ENCODE measurements around the gene ASCC3. TPM values are rescaled to one million over a fixed set of nuclear protein-coding genes. Genes with fewer than 3 reads are reported as not detected.

Gene ASCC3
- total RNA-seq, 1 experiment from 2014 or later: 61.8 TPM

- no peak overlapping the region for H3K4me3 ChIP-seq
- no peaks in the 10 kb centered on the region for H3K27me3 ChIP-seq (replicated peaks)
- no peak overlapping the region for H3K27ac ChIP-seq
- H3K9me3 ChIP-seq (replicated peaks): no peaks in the 10 kb centered on the region
- H3K36me3 ChIP-seq: peaks cover 9% of the 10 kb centered on the region
- H3K4me1 ChIP-seq (replicated peaks): peaks cover 5% of the 10 kb centered on the region; the same call in 1 of the 2 replicates
- DNase-seq (ENCODE audit: low read depth in 1 of 2, low spot score in 2 of 2): no peak
These were observed 71.8 kb downstream of the ASCC3 start for GRCh38 chr6:100809346-100809745.

- Histone ChIP-seq H3K27me3 (replicated peaks) (no peaks in the 10 kb centered on the region), H3K36me3 (peaks cover 9% of the 10 kb centered on the region), H3K9me3 (replicated peaks) (no peaks in the 10 kb centered on the region), H3K4me3 (no peak overlapping the region), H3K4me1 (replicated peaks) (peaks cover 5% of the 10 kb centered on the region; the same call in 1 of the 2 replicates), H3K27ac (no peak overlapping the region)
- peak in 1 of 2 experiments; percentile 15 for DNase-seq (ENCODE audit: low read depth in 1 of 2, low spot score in 2 of 2)
These were observed 72.4 kb downstream of the ASCC3 start for GRCh38 chr6:100808638-100809275.

GRCh38 chr6:100806296-100806695 is 74.8 kb downstream of the ASCC3 start:
- peaks cover 9% of the 10 kb centered on the region for H3K36me3 ChIP-seq
- H3K9me3 ChIP-seq (replicated peaks): no peaks in the 10 kb centered on the region
- H3K4me1 ChIP-seq (replicated peaks): peaks cover 5% of the 10 kb centered on the region; the same call in 1 of the 2 replicates
- no peak for DNase-seq (ENCODE audit: low read depth in 1 of 2, low spot score in 2 of 2)
- no peak overlapping the region for H3K4me3 ChIP-seq
- no peaks in the 10 kb centered on the region for H3K27me3 ChIP-seq (replicated peaks)
- H3K27ac ChIP-seq: no peak overlapping the region

GRCh38 chr6:100803264-100804045 is 77.7 kb downstream of the ASCC3 start:
- no peaks in the 10 kb centered on the region for H3K4me1 ChIP-seq (replicated peaks)
- H3K27ac ChIP-seq: no peak overlapping the region
- no peak overlapping the region for H3K4me3 ChIP-seq
- H3K9me3 ChIP-seq (replicated peaks): no peaks in the 10 kb centered on the region
- H3K36me3 ChIP-seq: peaks cover 9% of the 10 kb centered on the region
- no peaks in the 10 kb centered on the region for H3K27me3 ChIP-seq (replicated peaks)
- DNase-seq (ENCODE audit: low read depth in 1 of 2, low spot score in 2 of 2): no peak

- Histone ChIP-seq H3K4me1 (replicated peaks) (no peaks in the 10 kb centered on the region), H3K27ac (no peak overlapping the region), H3K4me3 (no peak overlapping the region), H3K9me3 (replicated peaks) (no peaks in the 10 kb centered on the region), H3K27me3 (replicated peaks) (no peaks in the 10 kb centered on the region), H3K36me3 (peaks cover 19% of the 10 kb centered on the region)
- DNase-seq (ENCODE audit: low read depth in 1 of 2, low spot score in 2 of 2): no peak
These were observed 80.1 kb downstream of the ASCC3 start for GRCh38 chr6:100801036-100801435.

GRCh38 chr6:100796049-100796823 is 84.9 kb downstream of the ASCC3 start:
- no peak for DNase-seq (ENCODE audit: low read depth in 1 of 2, low spot score in 2 of 2)
- no peak overlapping the region for H3K4me3 ChIP-seq
- H3K27ac ChIP-seq: no peak overlapping the region
- H3K9me3 ChIP-seq (replicated peaks): no peaks in the 10 kb centered on the region
- no peaks in the 10 kb centered on the region for H3K27me3 ChIP-seq (replicated peaks)
- no peaks in the 10 kb centered on the region for H3K4me1 ChIP-seq (replicated peaks)
- H3K36me3 ChIP-seq: peaks cover 15% of the 10 kb centered on the region

GRCh38 chr6:100790084-100790483 is 91.0 kb downstream of the ASCC3 start:
- H3K9me3 ChIP-seq (replicated peaks): no peaks in the 10 kb centered on the region
- no peak overlapping the region for H3K27ac ChIP-seq
- no peaks in the 10 kb centered on the region for H3K27me3 ChIP-seq (replicated peaks)
- H3K36me3 ChIP-seq: peaks cover 10% of the 10 kb centered on the region
- no peak overlapping the region for H3K4me3 ChIP-seq
- no peaks in the 10 kb centered on the region for H3K4me1 ChIP-seq (replicated peaks)
- no peak for DNase-seq (ENCODE audit: low read depth in 1 of 2, low spot score in 2 of 2)

- no peaks in the 10 kb centered on the region for H3K27me3 ChIP-seq (replicated peaks)
- DNase-seq (ENCODE audit: low read depth in 1 of 2, low spot score in 2 of 2): no peak
- H3K4me1 ChIP-seq (replicated peaks): no peaks in the 10 kb centered on the region
- peaks cover 4% of the 10 kb centered on the region; the same call in 1 of the 2 replicates for H3K36me3 ChIP-seq
- H3K4me3 ChIP-seq: no peak overlapping the region
- H3K27ac ChIP-seq: no peak overlapping the region
- no peaks in the 10 kb centered on the region for H3K9me3 ChIP-seq (replicated peaks)
These were observed 95.1 kb downstream of the ASCC3 start for GRCh38 chr6:100785982-100786381.

- H3K4me3 ChIP-seq: no peak overlapping the region
- H3K4me1 ChIP-seq (replicated peaks): no peaks in the 10 kb centered on the region
- no peak for DNase-seq (ENCODE audit: low read depth in 1 of 2, low spot score in 2 of 2)
- no peaks in the 10 kb centered on the region for H3K36me3 ChIP-seq
- no peaks in the 10 kb centered on the region for H3K27me3 ChIP-seq (replicated peaks)
- no peaks in the 10 kb centered on the region for H3K9me3 ChIP-seq (replicated peaks)
- H3K27ac ChIP-seq: no peak overlapping the region
These were observed 100.5 kb downstream of the ASCC3 start for GRCh38 chr6:100780648-100781047.

- DNase-seq (ENCODE audit: low read depth in 1 of 2, low spot score in 2 of 2): no peak
These were observed 105.5 kb downstream of the ASCC3 start for GRCh38 chr6:100775667-100776066.

GRCh38 chr6:100774681-100775080 is 106.4 kb downstream of the ASCC3 start:
- DNase-seq (ENCODE audit: low read depth in 1 of 2, low spot score in 2 of 2): no peak
- H3K27ac ChIP-seq: no peak overlapping the region

More at GRCh38 chr6:100775667-100776066, 105.5 kb downstream of the ASCC3 start:
- H3K27me3 ChIP-seq (replicated peaks): no peaks in the 10 kb centered on the region
- H3K27ac ChIP-seq: no peak overlapping the region
- no peaks in the 10 kb centered on the region for H3K9me3 ChIP-seq (replicated peaks)
- no peak overlapping the region for H3K4me3 ChIP-seq
- no peaks in the 10 kb centered on the region for H3K4me1 ChIP-seq (replicated peaks)
- H3K36me3 ChIP-seq: no peaks in the 10 kb centered on the region

GRCh38 chr6:100768816-100769351 is 112.2 kb downstream of the ASCC3 start:
- H3K27ac ChIP-seq: no peak overlapping the region
- no peaks in the 10 kb centered on the region for H3K27me3 ChIP-seq (replicated peaks)
- H3K36me3 ChIP-seq: peaks cover 22% of the 10 kb centered on the region
- H3K4me3 ChIP-seq: no peak overlapping the region
- no peak for DNase-seq (ENCODE audit: low read depth in 1 of 2, low spot score in 2 of 2)
- H3K4me1 ChIP-seq (replicated peaks): no peaks in the 10 kb centered on the region
- no peaks in the 10 kb centered on the region for H3K9me3 ChIP-seq (replicated peaks)

More at GRCh38 chr6:100774681-100775080, 106.4 kb downstream of the ASCC3 start:
- no peak overlapping the region for H3K4me3 ChIP-seq
- H3K4me1 ChIP-seq (replicated peaks): no peaks in the 10 kb centered on the region
- H3K9me3 ChIP-seq (replicated peaks): no peaks in the 10 kb centered on the region
- no peaks in the 10 kb centered on the region for H3K27me3 ChIP-seq (replicated peaks)
- H3K36me3 ChIP-seq: no peaks in the 10 kb centered on the region

GRCh38 chr6:100763617-100764241 is 117.4 kb downstream of the ASCC3 start:
- no peaks in the 10 kb centered on the region for H3K4me1 ChIP-seq (replicated peaks)

More at GRCh38 chr6:100763617-100764241, 117.4 kb downstream of the ASCC3 start:
- Histone ChIP-seq H3K9me3 (replicated peaks) (no peaks in the 10 kb centered on the region), H3K4me3 (no peak overlapping the region), H3K27me3 (replicated peaks) (no peaks in the 10 kb centered on the region), H3K36me3 (peaks cover 42% of the 10 kb centered on the region), H3K27ac (no peak overlapping the region)
- DNase-seq (ENCODE audit: low read depth in 1 of 2, low spot score in 2 of 2): no peak
